ENCODE results near the gene PSMF1. TPM values are rescaled to one million over a fixed set of nuclear protein-coding genes. Genes with fewer than 3 reads are reported as not detected.

Gene PSMF1
- total and polyA plus RNA-seq, 12 donors, result 22.4 to 181 (median 125) TPM

DNA sequence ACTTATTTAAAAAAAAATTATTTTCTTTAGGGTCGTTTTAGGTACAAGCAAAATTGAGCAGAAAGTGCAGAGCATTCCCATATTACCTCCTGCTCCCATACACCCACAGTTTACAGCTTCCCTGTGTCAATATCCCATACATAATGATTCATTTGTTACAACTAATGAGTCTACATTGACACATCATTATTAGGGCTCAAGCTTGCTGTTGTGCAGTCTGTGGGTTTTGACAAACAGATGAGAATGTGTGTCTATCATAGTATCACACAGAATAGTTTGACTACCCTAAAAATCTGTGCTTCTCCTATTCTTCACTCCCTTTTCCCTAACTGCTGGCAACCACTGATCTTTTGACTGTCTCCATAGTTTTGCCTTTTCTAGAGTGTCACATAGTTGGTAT lies 9.4 kb downstream of the PSMF1 start:
- H3K27ac ChIP-seq, result no peak overlapping the region
- H3K9me3 ChIP-seq, result peaks cover 0 to 5% (median 0%) of the 10 kb centered on the region in 11 donors
- peaks cover 0 to 50% (median 20%) of the 10 kb centered on the region in 9 donors for H3K4me1 ChIP-seq
- H3K36me3 ChIP-seq, result peaks cover 0 to 98% (median 58%) of the 10 kb centered on the region in 9 donors
- TF ChIP-seq, protein P1, sequence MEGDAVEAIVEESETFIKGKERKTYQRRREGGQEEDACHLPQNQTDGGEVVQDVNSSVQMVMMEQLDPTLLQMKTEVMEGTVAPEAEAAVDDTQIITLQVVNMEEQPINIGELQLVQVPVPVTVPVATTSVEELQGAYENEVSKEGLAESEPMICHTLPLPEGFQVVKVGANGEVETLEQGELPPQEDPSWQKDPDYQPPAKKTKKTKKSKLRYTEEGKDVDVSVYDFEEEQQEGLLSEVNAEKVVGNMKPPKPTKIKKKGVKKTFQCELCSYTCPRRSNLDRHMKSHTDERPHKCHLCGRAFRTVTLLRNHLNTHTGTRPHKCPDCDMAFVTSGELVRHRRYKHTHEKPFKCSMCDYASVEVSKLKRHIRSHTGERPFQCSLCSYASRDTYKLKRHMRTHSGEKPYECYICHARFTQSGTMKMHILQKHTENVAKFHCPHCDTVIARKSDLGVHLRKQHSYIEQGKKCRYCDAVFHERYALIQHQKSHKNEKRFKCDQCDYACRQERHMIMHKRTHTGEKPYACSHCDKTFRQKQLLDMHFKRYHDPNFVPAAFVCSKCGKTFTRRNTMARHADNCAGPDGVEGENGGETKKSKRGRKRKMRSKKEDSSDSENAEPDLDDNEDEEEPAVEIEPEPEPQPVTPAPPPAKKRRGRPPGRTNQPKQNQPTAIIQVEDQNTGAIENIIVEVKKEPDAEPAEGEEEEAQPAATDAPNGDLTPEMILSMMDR (IDR thresholded peaks at IDR 0.05), result no peak
- WGBS, 2 donors, result 87 to 90% methylated on average over 1 of the region's 1 CpG
- intact Hi-C loops (cut with DNase I), result no loop called here
- H3K4me3 ChIP-seq, result no peak overlapping the region
- DNase-seq, result no peak
- H3K27me3 ChIP-seq, result no peaks in the 10 kb centered on the region
- ATAC-seq, result no peak

DNA sequence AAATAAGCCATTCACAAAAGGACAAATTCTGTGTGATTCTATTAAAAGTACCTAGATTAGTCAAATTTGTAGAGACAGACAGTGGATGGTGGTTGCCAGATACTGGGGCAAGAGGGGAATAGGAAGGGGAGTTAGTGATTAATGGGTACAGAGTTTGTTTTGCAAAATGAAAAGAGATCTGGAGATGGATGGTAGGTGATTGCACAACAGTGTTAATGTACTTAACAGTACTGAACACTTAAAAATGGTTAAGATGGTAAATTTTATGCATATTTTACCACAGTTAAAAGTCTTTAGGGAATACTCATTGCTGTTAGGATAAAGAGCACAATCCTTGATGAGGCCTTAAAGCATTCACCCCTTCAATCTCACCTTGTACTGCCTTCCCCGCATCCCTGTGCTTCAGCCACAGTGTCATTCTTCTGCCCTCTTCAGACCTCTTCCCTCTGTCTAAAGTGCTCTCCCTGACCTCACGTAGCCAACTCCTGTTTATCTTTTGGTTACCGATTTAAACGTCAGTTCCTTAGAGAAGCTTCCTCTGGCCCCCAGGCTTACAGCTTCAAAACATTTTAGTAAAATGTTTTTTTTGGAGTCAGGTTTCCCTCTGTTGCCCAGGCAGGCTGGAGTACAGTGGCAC lies 11.8 kb downstream of the PSMF1 start:
- no peak overlapping the region for H3K4me3 ChIP-seq
- intact Hi-C loops (cut with DNase I), result no loop called here
- H3K9me3 ChIP-seq, result peaks cover 0 to 9% (median 0%) of the 10 kb centered on the region in 11 donors
- H3K36me3 ChIP-seq, result peaks cover 0 to 94% (median 67%) of the 10 kb centered on the region in 9 donors
- peaks cover 0 to 26% (median 0%) of the 10 kb centered on the region in 9 donors for H3K4me1 ChIP-seq
- H3K27me3 ChIP-seq, result no peaks in the 10 kb centered on the region
- DNase-seq, result no peak
- 83 to 85% methylated on average over 4 of the region's 4 CpGs for WGBS, 2 donors
- no peak for ATAC-seq
- TF ChIP-seq, protein P1 (IDR thresholded peaks at IDR 0.05), result no peak
- no peak overlapping the region for H3K27ac ChIP-seq

DNA sequence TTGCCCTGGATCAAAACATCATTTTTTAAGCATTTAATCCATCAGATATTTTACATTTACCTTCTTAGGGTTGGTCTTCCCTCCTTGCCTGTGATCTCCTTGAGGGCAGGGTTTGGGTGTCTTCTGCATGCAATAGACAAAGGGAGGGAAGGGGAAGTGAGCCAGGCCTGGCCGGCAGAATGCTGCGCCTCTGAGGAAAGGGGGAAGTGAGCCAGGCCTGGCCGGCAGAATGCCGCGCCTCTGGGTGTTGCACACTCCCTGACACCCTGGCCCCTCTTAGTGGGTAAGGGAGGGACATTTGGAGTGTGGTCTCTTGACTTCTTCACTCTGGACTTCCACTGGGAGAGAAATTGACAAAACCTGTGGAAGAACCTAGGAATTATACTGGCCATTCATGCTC lies 12.4 kb downstream of the PSMF1 start:
- ATAC-seq, result peak in 7 of 8 donors; percentile 46 to 77 (median 62)
- Histone ChIP-seq H3K4me3 (no peak overlapping the region), H3K9me3 (peaks cover 0 to 9% (median 0%) of the 10 kb centered on the region in 11 donors), H3K4me1 (peaks cover 0 to 19% (median 0%) of the 10 kb centered on the region in 9 donors), H3K36me3 (peaks cover 0 to 94% (median 74%) of the 10 kb centered on the region in 9 donors), H3K27me3 (no peaks in the 10 kb centered on the region), H3K27ac (no peak overlapping the region)
- WGBS, 2 donors, result 77 to 80% methylated on average over 5 of the region's 5 CpGs
- intact Hi-C loops (cut with DNase I), result no loop called here
- TF ChIP-seq, protein P1 (IDR thresholded peaks at IDR 0.05), result no peak
- DNase-seq, result peak in 1 of 2 donors; percentile 43

DNA sequence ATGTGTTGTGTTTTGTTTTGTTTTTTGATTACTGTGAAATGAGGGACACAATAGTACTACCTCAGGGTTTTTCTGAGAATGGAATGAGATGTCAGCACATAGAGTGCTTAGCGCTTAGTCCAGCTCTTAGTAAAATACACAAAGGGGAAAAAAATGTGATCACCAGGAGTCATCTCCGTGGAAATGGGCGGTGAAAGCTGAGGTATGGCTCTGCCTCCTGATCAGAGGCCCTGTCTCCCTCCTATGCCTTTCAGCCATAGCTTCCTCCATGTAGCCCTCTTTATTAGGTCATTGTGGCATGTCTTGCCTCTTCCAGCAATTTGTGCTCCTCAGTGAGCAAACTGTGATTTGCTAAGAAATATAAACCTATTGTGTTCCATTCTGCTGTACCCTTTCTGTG lies 13.0 kb downstream of the PSMF1 start:
- TF ChIP-seq, protein P1 (IDR thresholded peaks at IDR 0.05), result no peak
- no peak for DNase-seq
- peaks cover 0 to 9% (median 0%) of the 10 kb centered on the region in 11 donors for H3K9me3 ChIP-seq
- H3K27me3 ChIP-seq, result no peaks in the 10 kb centered on the region
- H3K27ac ChIP-seq, result no peak overlapping the region
- peaks cover 0 to 94% (median 74%) of the 10 kb centered on the region in 9 donors for H3K36me3 ChIP-seq
- WGBS, 2 donors, result 96 to 97% methylated on average over 3 of the region's 3 CpGs
- H3K4me1 ChIP-seq, result peaks cover 0 to 16% (median 0%) of the 10 kb centered on the region in 9 donors
- no peak overlapping the region for H3K4me3 ChIP-seq
- intact Hi-C loops (cut with DNase I), result no loop called here
- ATAC-seq, result no peak
